GM19023 (cell line): ENCODE measurements around the gene RELCH.
A peak's percentile ranks its signal among the peaks of the same experiment; 100 is the strongest.

ENCODE experiments used
- ATAC-seq: cut with Tn5 transposase; IDR thresholded peaks from one replicate; pipeline ENCODE4 v1.9.1; 2021; ENCODE audit warnings: mild to moderate bottlenecking, moderate library complexity; ENCODE audit not compliant: unreplicated experiment

Gene RELCH

DNA sequence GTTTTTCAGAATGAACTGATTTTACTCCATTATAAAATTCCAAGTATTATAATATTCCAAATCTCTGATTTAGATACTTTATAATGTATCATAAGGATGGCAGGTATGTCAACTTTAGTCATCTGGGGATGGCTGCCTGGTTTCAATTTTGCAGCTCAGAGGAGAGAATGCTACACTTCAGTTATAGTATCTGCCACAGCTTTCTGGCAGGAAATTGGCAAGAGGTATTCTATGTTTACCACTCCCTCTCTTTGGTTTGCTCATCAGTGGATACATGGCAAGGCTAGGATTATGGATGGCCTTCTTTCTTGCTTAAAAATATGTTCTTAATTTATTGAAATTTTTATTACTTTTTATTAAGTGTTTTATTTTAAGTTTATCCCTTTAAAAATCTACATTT is 71.0 kb downstream of the RELCH start:
- ATAC-seq = no peak

DNA sequence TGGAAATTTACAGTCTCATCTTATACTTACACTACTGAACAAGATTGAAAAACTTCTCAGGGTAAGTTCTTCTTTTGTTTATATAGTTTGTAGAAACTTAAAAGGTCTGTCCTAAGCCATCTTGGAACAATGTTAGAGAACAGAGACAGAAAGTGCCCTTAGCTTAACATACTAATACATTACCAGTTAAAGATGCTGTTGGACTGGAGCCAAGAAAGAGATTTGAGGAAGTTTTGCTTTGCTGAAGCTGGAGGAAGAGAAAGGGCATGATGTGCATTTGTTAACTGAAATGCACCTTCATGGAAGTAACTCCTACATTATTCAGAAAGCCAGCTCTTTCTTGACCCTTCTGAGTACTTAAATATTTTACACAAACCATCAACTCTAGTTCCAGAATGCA is 71.6 kb downstream of the RELCH start:
- no peak for ATAC-seq

DNA sequence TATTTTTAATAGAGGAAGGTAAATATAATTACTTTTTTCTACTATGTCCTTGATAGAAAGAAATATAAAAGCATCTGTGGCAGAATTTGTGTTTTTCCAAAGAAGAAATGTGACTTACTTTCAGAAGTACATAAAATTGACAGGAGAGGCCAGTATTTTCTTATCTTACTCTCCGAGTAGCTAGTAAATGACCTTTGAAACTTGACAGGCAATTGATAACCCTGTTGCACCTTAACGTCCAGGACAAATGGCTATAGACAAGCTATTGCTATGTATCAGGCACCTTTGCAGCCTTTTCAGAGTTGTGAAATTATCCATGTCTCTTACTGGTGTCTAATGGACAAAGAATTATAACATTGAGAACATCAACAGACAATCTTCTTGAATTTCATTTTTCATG is 75.0 kb downstream of the RELCH start:
- ATAC-seq = no peak

DNA sequence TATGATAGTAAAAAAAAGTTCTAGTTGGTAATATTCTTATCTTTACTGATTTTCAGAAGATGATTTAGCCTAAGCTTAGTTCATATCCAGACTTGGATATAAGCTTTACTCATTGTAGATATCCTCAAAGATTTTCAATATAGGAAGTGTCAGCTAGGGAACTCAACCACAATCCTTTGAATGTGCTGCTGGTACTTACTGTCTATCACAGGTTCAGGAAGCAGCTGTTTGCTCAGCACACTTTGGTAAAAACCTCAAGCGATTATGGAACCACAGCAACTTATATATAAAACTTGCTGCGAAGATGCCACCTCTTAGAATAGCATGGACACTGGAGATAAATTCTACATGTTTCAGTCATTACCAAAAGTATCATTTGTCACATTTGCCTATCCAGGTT is 77.9 kb downstream of the RELCH start:
- ATAC-seq = no peak

- ATAC-seq = no peak
These were observed 90.0 kb downstream of the RELCH start for GRCh38 chr18:62277045-62277444.

GRCh38 chr18:62279561-62279960 is 92.5 kb downstream of the RELCH start:
- no peak for ATAC-seq

DNA sequence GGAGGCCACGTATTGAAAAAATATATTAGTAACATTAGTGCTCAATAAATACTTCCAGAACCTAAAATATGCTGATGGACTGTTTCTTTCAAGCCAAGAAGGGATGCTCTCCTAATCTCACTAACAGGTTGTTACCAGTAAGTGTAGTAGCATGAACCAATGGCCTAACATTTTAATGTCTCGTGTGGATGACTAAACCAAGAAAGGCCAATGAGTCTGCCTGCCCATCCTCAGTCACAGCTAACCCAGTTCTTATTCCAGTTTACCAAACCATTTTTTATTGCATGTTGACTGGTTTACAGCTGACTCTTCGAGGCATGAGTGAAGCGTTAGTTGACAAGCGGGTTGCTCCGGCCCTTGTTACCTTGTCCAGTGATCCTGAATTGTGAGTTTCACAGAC is 93.0 kb downstream of the RELCH start:
- no peak for ATAC-seq

- no peak for ATAC-seq
These were observed 93.7 kb downstream of the RELCH start for GRCh38 chr18:62280786-62281185.

GRCh38 chr18:62281684-62282083 is 94.6 kb downstream of the RELCH start:
- no peak for ATAC-seq

DNA sequence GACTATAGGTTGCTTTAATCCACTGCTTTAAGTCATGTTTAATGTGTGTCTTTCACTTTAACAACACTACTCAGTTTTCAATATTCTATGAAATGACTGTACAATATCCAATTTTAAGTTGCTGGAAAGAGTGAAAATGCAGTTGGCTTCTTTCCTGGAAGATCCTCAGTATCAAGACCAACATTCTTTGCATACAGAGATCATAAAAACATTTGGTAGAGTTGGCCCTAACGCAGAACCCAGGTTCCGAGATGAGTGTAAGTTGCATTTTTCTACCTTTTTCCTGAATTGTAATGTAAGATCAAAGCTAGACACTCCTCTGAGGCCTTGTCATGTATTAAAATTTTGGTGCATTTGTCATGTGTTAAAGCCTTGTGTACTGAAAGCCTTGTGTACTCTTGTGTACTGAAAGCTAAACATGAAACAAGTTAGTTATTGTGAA is 95.2 kb downstream of the RELCH start:
- no peak for ATAC-seq

DNA sequence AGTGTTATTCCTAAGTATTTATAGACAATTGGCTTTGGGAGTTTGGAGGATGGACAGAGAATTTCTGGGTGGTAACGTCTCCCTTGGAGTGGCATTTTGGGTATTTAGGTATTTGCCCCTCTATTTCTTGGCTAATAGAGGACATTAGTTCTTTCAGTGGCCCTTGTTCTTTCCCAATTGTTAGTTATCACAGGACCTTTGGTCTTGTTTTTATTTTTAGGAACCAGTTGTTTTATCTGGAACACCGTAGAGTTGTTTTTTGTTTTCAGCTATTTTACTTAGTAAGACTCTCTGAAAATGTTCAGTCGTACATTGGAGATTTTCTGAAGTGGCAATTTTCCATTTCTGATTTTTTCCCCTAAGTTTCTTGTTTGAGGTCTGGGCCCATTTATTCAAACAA is 97.6 kb downstream of the RELCH start:
- ATAC-seq = no peak

DNA sequence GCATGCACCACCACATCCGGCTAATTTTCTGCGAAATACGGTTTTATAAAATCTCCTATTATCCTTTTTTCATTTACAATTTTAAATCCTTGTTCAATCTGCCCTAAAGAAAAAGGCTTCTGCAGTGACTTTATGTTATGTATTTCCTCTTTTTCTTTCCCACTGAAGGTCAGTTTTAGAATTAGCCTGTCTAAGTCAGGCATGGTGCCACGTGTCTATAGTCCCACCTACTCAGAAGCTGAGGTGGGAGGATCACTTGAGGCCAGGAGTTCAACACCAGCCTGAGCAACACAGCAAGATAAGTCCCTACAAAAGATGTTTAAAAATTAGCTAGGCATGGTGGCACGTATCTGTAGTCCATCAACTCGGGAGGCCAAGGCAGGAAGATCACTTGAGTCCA is 98.2 kb downstream of the RELCH start:
- no peak for ATAC-seq

- ATAC-seq = no peak
These were observed 101.0 kb downstream of the RELCH start for GRCh38 chr18:62287781-62288664.

GRCh38 chr18:62288665-62289008 is 101.6 kb downstream of the RELCH start:
- no peak for ATAC-seq

- ATAC-seq = peak; percentile 71
These were observed 102.0 kb downstream of the RELCH start for GRCh38 chr18:62289047-62289446.

- no peak for ATAC-seq
These were observed 107.0 kb downstream of the RELCH start for GRCh38 chr18:62294073-62294472.

- ATAC-seq = no peak
These were observed 113.4 kb downstream of the RELCH start for GRCh38 chr18:62300359-62300963.

DNA sequence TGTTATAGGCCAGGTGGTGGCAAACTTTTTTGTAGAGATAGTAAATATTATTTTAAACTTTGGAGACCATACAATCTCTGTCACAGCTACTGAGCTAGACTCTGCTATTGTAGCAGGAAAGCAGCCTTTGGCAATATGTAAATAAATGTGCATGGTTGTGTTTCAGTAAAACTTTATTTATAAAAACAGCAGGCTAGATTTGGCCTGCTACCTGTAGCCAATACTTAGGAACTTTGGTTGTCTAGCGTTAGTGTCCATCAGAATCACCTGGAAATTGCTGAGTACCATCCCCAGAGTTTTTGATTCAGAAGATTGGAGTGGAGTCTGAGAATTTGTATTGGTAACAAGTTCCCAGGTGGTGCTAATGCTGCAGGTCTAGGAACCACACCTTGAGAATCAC is 114.3 kb downstream of the RELCH start:
- no peak for ATAC-seq

DNA sequence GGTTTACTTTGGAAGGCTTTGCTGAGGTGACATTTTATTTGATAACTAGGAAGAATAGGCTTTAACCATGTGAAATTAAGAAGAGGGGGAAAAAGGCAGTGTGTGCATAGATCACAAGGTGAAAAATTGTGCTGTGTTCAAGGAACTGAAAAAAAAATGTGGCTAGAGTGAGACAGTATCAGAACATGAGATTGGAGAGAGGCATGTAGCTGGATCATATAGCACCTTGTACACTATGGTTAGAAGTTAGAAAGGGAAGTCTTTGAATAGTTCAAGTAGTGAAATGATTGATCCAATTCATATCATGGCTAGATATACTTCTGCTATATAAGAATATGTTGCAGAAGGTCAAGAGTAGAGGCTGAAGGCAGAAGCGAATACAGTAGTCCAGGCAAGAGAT is 125.8 kb downstream of the RELCH start:
- no peak for ATAC-seq

GRCh38 chr18:62318228-62319180 is 131.4 kb downstream of the RELCH start:
- ATAC-seq = no peak

DNA sequence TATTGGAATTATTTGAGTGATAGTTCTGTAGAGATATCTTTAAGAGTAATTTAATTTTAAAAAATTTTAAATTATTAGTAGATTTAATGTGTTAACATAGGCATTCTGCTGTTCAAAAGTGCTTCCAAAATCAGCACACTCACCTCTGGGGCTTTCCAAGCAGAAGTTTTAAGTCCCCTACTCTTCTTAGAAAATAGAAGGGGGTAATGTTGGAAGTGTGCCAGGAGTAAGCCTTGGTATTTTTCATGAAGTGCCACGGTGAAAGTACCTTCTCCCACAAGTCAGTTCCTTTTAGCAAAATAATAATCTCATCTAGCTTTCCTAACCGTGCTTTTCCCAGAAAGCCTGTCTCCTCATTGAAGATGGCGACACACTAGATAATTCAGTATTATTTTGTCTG is 134.1 kb downstream of the RELCH start:
- ATAC-seq = no peak
